Measurements from ENCODE around the gene GCN1. TPM values are rescaled to one million over a fixed set of nuclear protein-coding genes. Genes with fewer than 3 reads are reported as not detected.

The GCN1 gene
- total and polyA plus RNA-seq, 2 of the 8 experiments (the other 6 are each of a cell fraction or from before 2014, with no cell fraction given) = 61.4 to 133 TPM

GRCh38 chr12:120093336-120093591 lies 101.3 kb downstream of the GCN1 start:
- no peak overlapping the region for H3K14ac ChIP-seq (ENCODE audit: insufficient read length)
- ChIA-PET CTCF (ENCODE audit: partially characterized antibody) (interaction anchor here (0.9 to 2.6 kb wide), 5 partner anchors 10 to 127 kb away, joined by 3 to 12 read pairs (median 4); partner anchors contain the start of gene BICDL1), POLR2A (ENCODE audit: partially characterized antibody) (interaction anchor here (1.1 to 11.7 kb wide), 14 partner anchors 10 to 488 kb away, joined by 3 to 96 read pairs (median 6); partner anchors contain the start of genes GCN1, POP5, PXN and RAB35)
- H3K56ac ChIP-seq (replicated peaks; ENCODE audit: insufficient read length, low read depth, low read length) = peak overlapping the region; percentile 17
- H3K18ac ChIP-seq (ENCODE audit: extremely low read depth, low read length) = peak overlapping the region; percentile 93
- H2BK12ac ChIP-seq (ENCODE audit: low read depth, low read length) = peak overlapping the region; percentile 84; the same call in 1 of the 2 replicates
- no peaks in the 10 kb centered on the region for H3K79me2 ChIP-seq (ENCODE audit: control insufficient read depth in 1 of 2, insufficient read depth in 2 of 2, low read length in 2 of 2)
- peaks cover 0 to 5% of the 10 kb centered on the region in 2 experiments for H4K20me1 ChIP-seq (replicated peaks in 1 of 2; ENCODE audit: control insufficient read depth in 1 of 2, insufficient read depth in 2 of 2, low read length in 2 of 2)
- H3K23ac ChIP-seq (ENCODE audit: insufficient read length) = no peak overlapping the region
- peak overlapping the region; percentile 58; the same call in 1 of the 2 replicates for H3K27ac ChIP-seq (ENCODE audit: low read depth, low read length)
- peaks cover 3% of the 10 kb centered on the region; the same call in 1 of the 2 replicates for H3K23me2 ChIP-seq (ENCODE audit: low read depth, low read length)
- no peak overlapping the region for H2AFZ ChIP-seq (ENCODE audit: low read length)
- FAIRE-seq = no peak
- TF ChIP-seq ATF3 (IDR thresholded peaks at IDR 0.05; ENCODE audit: insufficient read depth, low read depth, low read length) = no peak
- peak; percentile 18; the same call in 1 of the 2 replicates for TF ChIP-seq MAX (IDR thresholded peaks at IDR 0.05)
- peak overlapping the region; percentile 93 for H2BK5ac ChIP-seq (ENCODE audit: low read depth, low read length)
- H2AK5ac ChIP-seq (ENCODE audit: low read depth, low read length) = peak overlapping the region; percentile 68; the same call in 1 of the 2 replicates
- peak overlapping the region; percentile 66 for H4K5ac ChIP-seq (ENCODE audit: insufficient read length, low read depth, low read length)
- H3K4me1 ChIP-seq (replicated peaks in 1 of 4; ENCODE audit: control insufficient read depth in 3 of 4, insufficient read depth in 4 of 4, low read length in 3 of 4) = peaks cover 6 to 38% (median 29%) of the 10 kb centered on the region in 4 experiments
- H3K27me3 ChIP-seq (replicated peaks in 1 of 4; ENCODE audit: control insufficient read depth in 3 of 4, extremely low read depth in 1 of 4, insufficient read depth in 3 of 4, low read length in 3 of 4) = no peaks in the 10 kb centered on the region
- peak overlapping the region in 1 of 2 experiments; percentile 54; a peak in 2 of 4 replicates for H3K4me2 ChIP-seq (ENCODE audit: insufficient read depth in 1 of 2, low read depth in 2 of 2, low read length in 2 of 2)
- no peak for DNase-seq (ENCODE audit: low read depth in 1 of 2, low spot score in 2 of 2)
- peak overlapping the region in 2 of 4 experiments; percentile 11 to 14; a peak in 3 of 8 replicates for H3K4me3 ChIP-seq (ENCODE audit: extremely low read depth in 1 of 4, insufficient read depth in 2 of 4, low read depth in 3 of 4, low read length in 4 of 4)
- H3K79me1 ChIP-seq (ENCODE audit: low read depth, low read length) = 0 out of 2 replicates have a peak, but pooled peaks cover 2% of the 10 kb centered on the region
- H4K8ac ChIP-seq (ENCODE audit: extremely low read depth, insufficient read depth, low read length) = peak overlapping the region; percentile 28
- whole genome bisulfite sequencing, 2 experiments (ENCODE audit: extremely low coverage in 1 of 2, insufficient coverage in 1 of 2, insufficient read length in 1 of 2, insufficient replicate concordance in 2 of 2, low coverage in 1 of 2, low lambda C conversion rate in 2 of 2, missing lambda C conversion rate in 1 of 2) = 85% methylated on average over 4 of the region's 4 CpGs; no CpG with 5 or more reads in 1 of the 2 experiments
- H3K9me3 ChIP-seq (ENCODE audit: insufficient read depth in 2 of 2, low read depth in 1 of 2, low read length in 1 of 2) = no peaks in the 10 kb centered on the region
- no peak overlapping the region; a peak in 1 of 7 replicates for H3K9ac ChIP-seq (replicated peaks in 1 of 4; ENCODE audit: extremely low read depth in 1 of 4, low read depth in 3 of 4, low read length in 3 of 4)
- H2BK120ac ChIP-seq (replicated peaks; ENCODE audit: low read depth, low read length) = no peak overlapping the region
- H2BK20ac ChIP-seq (ENCODE audit: low read length) = no peak overlapping the region
- no peak overlapping the region for H2BK15ac ChIP-seq (ENCODE audit: low read length)
- H3K4ac ChIP-seq (replicated peaks; ENCODE audit: insufficient read length, low read depth, low read length) = peak overlapping the region; percentile 12
- peak overlapping the region; percentile 18 for H4K91ac ChIP-seq (replicated peaks; ENCODE audit: insufficient read length, low read length)
- peaks cover 0 to 6% (median 5%) of the 10 kb centered on the region in 4 experiments; a peak in 6 of 8 replicates for H3K36me3 ChIP-seq (ENCODE audit: control insufficient read depth in 2 of 4, insufficient read depth in 4 of 4, low read length in 3 of 4)

Measured in H1 (cell line).